DMS79 treated with DMSO at 0.1 percent for 48 hours (cell line): ENCODE data around the gene ATP9A.
"Not testable (repeated sequence)": the region's sequence is repeated elsewhere in the genome, so short reads cannot be mapped to it uniquely, and the experiment has no call there.

Source experiments
- DNase-seq: peaks from one replicate; lab custom pipeline; 2025; lab: John Stamatoyannopoulos, UW

Gene ATP9A

GRCh38 chr20:51573576-51574243 is 194.5 kb downstream of the ATP9A start:
- DNase-seq, result no peak

GRCh38 chr20:51571460-51571794 is 196.8 kb downstream of the ATP9A start:
- no peak for DNase-seq

- no peak for DNase-seq
These were observed 197.3 kb downstream of the ATP9A start for GRCh38 chr20:51570739-51571459.

GRCh38 chr20:51569815-51570738 is 198.1 kb downstream of the ATP9A start:
- DNase-seq, result no peak

GRCh38 chr20:51568533-51568932 is 199.7 kb downstream of the ATP9A start:
- DNase-seq, result not testable (repeated sequence)

GRCh38 chr20:51567622-51568021 is 200.6 kb downstream of the ATP9A start:
- DNase-seq, result no peak

GRCh38 chr20:51566594-51566993 is 201.6 kb downstream of the ATP9A start:
- no peak for DNase-seq

- no peak for DNase-seq
These were observed 202.7 kb downstream of the ATP9A start for GRCh38 chr20:51565298-51566144.

- peak; percentile 31 for DNase-seq
These were observed 204.5 kb downstream of the ATP9A start for GRCh38 chr20:51563486-51564332.

GRCh38 chr20:51563174-51563485 is 205.1 kb downstream of the ATP9A start:
- no peak for DNase-seq

GRCh38 chr20:51562332-51563173 is 205.6 kb downstream of the ATP9A start:
- peak; percentile 36 for DNase-seq

- no peak for DNase-seq
These were observed 206.2 kb downstream of the ATP9A start for GRCh38 chr20:51562027-51562331.

- DNase-seq, result no peak
These were observed 207.5 kb downstream of the ATP9A start for GRCh38 chr20:51560550-51561307.

- no peak for DNase-seq
These were observed 208.1 kb downstream of the ATP9A start for GRCh38 chr20:51560042-51560441.

- DNase-seq, result no peak
These were observed 213.5 kb downstream of the ATP9A start for GRCh38 chr20:51554538-51555165.

- DNase-seq, result no peak
These were observed 214.2 kb downstream of the ATP9A start for GRCh38 chr20:51553897-51554486.

GRCh38 chr20:51551186-51551585 is 217.0 kb downstream of the ATP9A start:
- DNase-seq, result no peak

- DNase-seq, result no peak
These were observed 218.7 kb downstream of the ATP9A start for GRCh38 chr20:51549474-51549873.

GRCh38 chr20:51547951-51548350 is 220.2 kb downstream of the ATP9A start:
- no peak for DNase-seq
